C4-2B (cell line): ENCODE data around the gene ZNF417.

Source experiments
- ZFX ChIP-seq: fragments of 450-650 bp; IDR thresholded peaks from 2 replicates; pipeline ENCODE4 v1.6.1; 2017
- TF ChIP-seq, protein P1 (sequence below): fragments of 450-650 bp; conservative IDR thresholded peaks from 2 replicates; pipeline ENCODE4 v1.5.1; 2017; ENCODE audit warnings: mild to moderate bottlenecking

DNA sequence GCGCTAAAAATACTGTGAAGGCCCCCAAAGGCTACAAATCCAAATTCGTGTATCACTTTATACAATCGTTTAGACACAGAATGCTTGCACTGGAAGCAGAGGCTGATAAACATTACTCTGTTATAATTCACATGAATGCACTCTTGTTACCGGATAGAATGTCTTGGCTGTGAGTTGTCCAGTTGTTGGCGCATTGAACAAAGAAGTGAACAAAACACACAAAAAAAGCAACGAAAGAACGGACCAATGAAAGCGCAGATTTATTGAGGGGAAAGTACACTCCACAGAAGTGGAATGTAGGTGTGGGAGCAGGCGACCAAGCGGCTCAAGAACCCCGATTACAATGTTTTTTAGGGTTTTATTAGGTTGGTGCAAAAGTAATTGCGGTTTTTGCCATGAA, 19.3 kb upstream of the ZNF417 start:
- TF ChIP-seq, protein P1, sequence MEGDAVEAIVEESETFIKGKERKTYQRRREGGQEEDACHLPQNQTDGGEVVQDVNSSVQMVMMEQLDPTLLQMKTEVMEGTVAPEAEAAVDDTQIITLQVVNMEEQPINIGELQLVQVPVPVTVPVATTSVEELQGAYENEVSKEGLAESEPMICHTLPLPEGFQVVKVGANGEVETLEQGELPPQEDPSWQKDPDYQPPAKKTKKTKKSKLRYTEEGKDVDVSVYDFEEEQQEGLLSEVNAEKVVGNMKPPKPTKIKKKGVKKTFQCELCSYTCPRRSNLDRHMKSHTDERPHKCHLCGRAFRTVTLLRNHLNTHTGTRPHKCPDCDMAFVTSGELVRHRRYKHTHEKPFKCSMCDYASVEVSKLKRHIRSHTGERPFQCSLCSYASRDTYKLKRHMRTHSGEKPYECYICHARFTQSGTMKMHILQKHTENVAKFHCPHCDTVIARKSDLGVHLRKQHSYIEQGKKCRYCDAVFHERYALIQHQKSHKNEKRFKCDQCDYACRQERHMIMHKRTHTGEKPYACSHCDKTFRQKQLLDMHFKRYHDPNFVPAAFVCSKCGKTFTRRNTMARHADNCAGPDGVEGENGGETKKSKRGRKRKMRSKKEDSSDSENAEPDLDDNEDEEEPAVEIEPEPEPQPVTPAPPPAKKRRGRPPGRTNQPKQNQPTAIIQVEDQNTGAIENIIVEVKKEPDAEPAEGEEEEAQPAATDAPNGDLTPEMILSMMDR = no peak
- no peak for TF ChIP-seq ZFX
